GM21619 (cell line): ENCODE data around the gene HIGD2A.
A peak's percentile ranks its signal among the peaks of the same experiment; 100 is the strongest.

ENCODE experiments used
- ATAC-seq: cut with Tn5 transposase; IDR thresholded peaks from one replicate; pipeline ENCODE4 v1.9.1; 2021; ENCODE audit not compliant: unreplicated experiment

Gene HIGD2A

DNA sequence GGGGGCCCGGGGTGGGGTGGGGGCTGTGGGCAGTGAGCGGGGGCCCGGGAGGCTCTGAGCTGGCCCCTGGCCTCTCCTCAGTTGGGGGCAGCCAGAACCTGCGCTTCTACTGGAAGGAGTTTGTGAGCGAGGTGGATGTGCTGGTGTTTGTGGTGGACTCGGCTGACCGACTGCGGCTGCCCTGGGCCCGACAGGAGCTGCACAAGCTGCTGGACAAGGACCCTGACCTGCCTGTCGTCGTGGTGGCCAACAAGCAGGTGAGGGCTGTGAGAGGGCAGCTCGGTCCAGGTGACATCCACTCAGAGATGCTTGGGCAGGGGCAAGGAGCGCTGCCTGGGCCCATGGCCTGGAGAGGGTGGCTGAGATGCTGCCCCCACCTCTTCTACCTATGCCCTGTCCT is 19.8 kb upstream of the HIGD2A start:
- ATAC-seq, result no peak

DNA sequence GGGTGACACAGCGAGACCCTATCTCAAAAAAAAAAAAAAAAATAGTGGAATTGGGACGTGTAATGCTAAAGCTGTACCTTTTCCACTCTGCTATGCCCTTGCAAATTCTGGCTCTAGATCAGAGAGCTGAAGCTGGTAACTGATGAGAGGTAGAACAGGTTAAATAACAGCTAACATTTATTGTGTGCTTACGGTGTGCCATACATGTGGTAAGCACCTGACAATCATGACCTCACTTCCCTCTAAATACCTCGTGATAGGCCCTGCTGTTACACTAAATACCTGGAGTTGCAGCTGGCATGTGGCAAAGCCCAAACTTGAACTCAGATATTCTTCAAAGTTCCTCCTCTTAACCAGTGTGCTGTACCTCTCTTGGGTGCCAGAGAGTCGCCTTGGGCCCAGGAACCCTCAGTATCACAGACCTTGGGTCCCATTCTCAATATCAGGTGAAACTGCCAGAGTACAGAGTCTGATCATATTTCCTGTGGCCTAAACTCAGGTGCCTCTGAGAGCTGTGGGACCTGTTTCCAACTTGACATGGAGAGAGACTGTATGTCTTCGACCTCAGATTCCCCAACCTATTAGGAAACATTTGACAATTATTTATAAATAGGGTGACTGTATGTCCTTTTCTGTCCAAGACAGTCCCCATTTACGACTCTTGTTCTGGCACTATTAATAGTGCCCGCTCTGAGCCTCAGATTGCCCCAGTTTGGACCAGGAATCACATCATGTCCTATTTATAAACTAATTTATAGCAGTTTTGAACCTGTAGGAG is 18.4 kb upstream of the HIGD2A start:
- ATAC-seq, result no peak

DNA sequence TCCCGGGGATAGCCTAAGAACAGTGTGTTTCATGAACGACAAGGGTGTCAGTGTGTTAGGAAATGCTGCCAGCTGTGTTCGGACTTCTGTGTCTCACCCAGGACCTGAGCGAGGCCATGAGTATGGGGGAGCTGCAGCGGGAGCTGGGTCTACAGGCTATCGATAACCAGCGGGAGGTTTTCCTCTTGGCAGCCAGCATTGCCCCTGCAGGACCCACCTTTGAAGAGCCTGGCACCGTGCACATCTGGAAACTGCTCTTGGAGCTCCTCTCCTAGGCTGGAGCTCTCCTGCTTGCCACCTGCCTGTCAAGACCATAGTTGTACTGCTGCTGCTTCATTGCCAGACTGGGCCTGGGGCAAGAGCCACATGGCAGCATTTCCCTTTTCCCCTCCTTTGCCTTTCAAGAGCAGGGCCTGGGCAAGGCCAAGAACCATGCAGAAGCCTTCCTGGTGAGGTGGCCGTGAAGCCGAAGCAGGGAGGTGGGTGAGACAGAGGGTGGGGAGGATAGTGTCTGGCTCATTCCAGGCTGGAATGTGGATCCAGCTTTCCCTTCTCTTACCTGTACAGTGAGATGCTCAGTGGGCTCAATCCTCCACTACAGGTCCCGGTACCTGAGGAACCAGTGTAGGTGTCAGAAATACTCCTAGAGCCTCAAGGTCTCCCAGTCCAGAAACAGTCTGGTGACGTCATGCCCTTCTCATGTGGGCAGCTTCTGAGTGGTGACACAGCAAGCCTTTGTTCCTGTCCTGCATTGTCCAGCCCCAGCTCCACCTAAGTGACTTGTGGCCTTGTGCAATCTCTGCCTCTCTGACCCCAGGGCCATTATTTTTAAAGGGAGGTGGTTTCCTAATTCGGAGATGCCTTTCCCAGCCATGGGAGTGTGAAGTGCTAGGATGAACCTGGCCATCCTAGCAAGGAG is 16.7 kb upstream of the HIGD2A start:
- ATAC-seq, result no peak

DNA sequence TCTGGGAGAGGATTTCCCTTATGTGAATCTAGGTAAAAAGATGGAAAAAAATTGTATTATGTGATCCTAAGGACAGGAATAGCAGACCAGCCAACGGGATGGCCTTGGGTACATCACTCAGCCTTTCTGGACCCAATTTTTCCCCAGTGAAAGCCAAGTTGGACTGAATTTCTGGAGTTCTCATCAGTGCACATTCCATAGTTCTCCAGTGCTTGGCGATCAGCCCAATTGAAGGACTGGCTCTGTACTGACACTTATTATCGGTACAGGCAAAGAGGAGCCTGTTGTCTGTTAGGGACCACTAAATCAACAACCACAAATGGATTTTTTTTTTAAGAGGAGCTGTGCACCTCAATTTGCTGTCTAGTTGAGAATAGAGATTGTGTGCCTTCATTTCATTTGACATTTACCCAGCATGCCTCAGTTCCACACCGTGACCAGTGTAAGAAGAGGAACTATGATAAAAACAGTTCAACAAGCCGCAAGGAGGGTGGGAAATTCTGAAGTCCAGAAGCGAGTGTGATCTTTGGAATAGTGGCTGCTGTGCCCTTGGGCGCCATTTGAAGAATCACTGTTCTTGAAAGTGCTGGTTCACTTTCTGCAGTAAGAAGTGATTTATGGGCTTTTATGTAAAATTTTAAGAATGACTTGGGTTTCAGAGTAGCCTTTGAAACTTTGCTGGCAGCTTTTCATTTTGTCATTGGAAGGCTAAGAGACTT is 15.3 kb upstream of the HIGD2A start:
- ATAC-seq, result no peak

DNA sequence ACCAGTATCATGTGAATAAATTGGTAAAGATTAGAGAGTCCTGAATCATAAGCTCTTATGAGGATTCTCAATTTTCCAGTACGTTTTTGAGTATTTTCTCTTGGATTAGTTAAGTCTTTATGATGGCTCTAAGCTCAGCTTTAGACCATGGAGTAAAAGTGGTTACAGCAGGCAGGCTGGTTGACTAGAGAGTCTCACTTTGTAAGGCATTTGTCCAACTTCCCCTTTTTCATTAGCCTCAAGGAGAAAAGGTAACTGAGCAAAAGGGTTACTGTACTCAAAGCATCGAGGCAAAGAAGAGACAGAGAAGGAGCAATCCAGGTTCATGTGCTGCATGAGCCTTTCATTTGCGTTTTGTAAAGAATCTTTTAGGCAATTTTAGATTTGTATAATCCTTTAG is 8.7 kb upstream of the HIGD2A start:
- ATAC-seq, result no peak

DNA sequence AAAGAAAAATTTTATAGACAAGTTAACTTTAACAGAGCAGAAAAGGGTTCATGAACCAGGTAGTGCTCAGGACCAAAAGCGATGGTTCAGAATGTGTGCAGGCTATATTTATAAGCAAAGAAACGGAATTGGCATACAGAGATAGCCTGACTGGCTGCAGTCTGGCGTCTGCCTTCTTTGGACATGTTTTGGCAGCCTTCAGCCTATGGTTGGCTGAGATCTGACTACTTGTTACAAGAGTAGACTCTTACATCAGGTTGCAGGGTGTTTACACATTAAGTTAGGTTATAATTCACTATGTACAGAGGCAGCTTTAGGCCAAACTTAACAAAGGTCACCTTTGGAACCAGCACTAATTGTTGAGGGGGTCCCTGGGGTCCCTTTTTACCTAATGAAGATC is 7.1 kb upstream of the HIGD2A start:
- ATAC-seq, result no peak

DNA sequence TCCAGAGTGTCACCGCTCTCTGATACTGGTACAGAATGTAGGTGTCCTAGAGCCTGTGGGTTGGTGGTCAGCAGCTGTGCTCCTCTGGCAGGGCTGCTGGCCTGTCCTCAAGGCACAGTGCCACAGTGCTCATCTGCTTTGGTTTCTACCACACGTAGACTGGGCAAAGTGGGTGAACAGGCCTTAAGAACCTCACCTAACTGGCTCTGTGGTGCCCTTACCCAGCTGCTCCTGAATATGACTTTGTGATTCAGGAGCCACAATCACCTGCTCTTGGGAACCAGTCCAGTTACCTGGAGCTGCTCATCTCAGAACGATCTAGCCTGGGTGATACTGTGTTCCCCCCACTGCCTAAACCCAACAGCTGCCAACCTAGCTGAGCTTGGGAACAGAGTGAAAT is 6.6 kb upstream of the HIGD2A start:
- ATAC-seq, result no peak

DNA sequence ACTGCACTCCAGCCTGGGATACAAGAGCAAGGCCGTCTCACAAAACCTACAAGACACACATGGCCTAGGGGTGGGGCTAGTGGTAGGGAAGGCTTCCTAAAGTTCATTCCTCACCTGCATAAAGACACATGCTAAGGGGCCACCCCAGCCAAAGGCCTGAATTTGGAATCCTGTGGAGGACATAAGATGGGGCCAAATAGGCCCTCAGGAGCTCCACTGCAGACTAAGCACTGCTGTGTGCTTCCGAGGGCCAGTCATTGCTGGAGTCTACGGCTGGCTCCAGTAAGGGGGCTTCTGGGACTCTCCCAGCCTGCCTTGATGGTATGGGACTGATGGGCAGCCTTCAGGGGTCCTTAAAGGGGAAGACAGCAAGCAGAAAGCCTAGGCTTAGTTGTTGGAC is 5.8 kb upstream of the HIGD2A start:
- ATAC-seq, result no peak

DNA sequence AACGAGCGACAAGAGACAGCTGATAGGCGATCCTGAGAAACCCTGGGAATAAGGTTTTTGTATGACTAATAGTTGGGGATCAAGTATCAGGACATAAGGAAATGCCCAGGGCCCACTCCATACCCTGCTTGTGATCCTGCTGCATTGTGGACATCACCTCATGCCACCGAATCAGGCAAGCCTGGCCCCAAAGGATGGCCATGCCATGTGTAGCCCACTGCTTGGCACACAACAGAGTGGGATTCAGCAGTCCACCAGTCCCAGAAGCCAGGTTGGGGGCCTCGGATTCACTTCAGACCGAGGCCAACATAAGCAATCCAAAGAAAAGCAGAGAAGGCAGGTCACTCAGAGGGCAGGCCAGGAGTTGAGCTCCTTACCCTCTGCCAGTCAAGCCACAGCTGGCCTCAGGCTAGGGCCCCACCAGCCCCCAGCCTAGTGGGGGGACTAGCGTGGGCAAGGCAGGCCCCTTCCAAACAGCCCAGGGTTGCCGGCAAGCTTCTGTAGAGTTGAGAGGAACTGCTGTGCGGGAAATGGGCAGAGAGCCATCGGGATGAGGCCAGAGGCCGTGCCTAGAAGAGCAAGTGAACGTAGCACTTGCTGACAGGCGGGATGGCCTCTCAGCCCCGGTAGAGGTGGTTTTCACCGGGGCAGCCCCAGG is 5.2 kb upstream of the HIGD2A start:
- ATAC-seq, result no peak

DNA sequence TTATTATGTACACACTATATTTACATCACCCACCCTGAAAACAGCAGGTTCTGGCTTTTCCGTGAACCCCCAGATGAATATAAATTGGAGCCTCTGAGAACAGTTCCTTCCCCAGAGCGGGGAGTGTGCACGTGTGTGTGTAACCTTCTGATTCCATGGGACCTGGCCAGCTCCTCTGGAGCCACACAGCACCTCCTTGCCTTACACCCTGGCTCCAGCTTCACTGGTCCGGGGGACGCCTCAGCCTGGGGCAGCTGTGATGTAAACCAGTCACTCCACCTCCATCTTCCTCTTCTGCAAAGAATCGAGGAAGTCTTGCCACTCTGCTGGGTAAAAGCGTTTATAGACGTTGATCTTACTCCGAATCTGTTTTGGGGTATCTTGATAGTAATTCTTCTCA is 4.6 kb upstream of the HIGD2A start:
- ATAC-seq, result no peak

DNA sequence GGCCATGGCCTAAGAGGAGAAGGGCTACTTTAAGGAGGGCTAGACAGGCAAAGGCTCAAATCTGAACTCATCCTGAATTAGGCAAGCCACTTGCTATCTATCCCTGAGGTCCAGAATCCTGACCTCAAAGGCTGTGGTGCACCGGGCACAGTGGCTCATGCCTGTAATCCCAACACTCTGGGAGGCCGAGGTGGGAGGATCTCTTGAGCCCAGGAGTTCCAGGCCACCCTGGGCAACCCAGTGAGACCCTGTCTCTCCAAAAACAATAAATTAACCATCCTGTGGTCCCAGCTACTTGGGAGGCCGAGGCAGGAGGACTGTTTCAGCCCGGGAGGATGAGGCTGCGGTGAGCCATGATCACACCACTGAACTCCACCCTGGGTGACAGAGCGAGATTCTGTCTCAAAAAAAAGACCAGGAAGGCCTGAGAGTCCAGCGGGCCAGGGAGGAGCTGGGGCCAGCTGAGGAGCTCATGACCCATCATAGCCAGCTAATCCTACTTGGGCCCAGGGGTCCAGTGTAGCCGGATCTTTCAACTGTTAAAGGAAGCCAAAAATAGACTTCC is 4.1 kb upstream of the HIGD2A start:
- no peak for ATAC-seq

DNA sequence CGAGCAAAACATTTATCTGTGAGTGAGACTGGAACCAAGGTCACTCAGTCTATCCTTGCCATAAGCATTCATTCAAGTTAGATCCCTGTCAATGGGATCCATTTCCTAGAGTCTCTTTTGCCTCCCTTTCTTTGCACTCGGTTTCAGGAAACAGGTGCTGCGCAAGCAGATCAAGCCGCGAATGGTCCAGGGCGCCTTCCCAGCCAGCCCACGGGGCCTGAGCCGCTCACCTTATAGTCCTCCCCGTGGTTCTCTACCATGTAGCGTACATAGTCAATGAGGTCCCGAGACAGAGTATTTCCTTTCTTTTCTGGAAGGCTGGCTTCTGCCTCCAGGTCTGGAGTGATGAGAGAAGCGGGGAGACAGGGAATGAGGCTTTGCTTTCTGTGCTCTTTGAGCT is 3.6 kb upstream of the HIGD2A start:
- no peak for ATAC-seq

DNA sequence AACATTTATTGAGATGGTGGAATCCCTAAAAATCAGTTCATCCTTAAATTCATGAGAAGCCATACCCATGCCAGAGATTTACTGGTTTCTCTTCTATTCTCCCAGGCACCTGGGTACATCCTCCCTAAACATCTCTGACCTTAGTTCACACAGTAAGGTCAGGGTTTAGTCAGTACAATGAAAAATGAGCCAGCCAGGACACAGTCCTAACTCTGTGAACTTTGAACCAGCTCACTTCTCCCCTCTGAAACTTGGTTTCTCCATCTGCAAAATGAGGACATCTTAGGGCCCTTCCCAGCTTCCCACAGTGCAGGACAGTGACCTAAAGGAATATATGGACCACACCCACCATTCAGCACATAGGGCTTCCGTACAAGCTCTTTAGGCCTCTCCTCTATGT is 2.1 kb upstream of the HIGD2A start:
- no peak for ATAC-seq

DNA sequence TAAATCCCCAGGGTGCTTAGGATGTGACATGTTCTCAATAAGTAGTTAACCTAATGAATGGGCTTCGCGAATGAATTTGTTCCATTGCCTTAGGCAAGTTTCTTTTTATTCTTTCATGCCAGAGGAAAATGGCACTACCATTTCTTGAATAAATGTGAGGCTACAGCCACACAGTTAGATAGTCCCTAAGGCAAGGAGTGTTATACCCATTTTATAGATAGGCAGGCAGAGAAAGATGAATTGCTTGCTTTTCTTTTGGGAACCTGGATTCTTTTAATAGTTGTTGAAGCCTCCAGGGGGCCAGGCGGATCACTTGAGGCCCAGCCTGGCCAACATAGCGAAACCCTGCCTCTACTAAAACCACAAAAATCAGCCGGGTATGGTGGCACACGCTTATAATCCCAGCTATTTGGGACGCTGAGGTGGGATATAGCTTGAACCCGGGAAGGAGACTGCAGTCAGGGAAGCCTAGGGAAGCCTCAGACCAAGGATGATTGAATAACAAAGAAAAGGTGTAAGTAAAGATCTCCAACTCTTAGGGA is 1.1 kb upstream of the HIGD2A start:
- ATAC-seq, result no peak

DNA sequence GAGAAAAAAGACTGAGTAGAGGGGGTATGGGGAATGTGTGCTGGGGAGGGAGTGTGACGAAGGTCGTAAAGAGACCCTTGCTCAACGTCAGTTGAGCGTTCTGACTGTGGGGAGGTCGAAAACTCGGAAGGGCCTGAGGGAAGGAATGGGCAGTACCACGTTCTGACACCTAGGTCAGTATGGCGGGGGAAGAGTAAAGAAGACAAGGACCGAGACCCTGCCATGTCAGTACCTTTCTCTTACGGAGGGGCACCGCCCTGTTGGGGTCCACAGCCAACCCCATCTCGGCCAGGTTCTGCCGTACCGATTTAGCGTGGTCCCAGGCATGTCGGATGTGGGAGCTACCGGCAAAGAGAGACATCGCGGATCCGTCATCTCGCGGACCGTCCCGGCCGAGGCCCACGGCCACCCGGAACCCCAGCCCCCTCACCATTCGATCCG is 528 bp upstream of the HIGD2A start:
- peak; percentile 1 for ATAC-seq

DNA sequence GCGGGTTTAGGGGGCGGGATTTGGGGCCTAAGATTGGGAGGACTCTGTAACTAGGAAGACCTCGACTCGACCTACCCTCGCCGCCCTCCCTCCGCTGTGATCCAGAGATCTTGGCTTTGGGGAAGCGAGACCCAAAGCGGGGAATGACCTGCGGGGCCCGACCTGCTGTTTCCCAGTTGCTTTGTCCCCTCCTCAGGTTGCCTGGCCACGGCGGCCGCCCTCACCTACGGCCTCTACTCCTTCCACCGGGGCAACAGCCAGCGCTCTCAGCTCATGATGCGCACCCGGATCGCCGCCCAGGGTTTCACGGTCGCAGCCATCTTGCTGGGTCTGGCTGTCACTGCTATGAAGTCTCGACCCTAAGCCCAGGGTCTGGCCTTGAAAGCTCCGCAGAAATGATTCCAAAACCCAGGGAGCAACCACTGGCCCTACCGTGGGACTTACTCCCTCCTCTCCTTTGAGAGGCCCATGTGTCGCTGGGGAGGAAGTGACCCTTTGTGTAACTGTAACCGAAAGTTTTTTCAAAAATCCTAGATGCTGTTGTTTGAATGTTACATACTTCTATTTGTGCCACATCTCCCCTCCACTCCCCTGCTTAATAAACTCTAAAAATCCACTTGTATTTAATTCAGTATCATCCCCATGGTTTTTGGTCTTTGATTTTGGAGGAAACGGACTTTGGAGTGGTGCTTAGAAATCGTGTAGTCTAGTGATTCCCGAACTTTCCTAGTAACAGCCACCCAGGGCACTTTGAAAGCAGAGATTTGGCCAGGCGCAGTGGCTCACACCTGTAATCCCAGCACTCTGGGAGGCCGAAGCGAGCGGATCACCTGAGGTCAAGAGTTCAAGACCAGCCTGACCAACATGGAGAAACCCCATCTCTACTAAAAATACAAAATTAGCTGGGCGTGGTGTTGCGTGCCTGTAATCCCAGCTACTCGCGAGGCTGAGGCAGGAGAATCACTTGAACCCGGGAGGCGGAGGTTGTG is 878 bp downstream of the HIGD2A start:
- peak; percentile 28 for ATAC-seq

DNA sequence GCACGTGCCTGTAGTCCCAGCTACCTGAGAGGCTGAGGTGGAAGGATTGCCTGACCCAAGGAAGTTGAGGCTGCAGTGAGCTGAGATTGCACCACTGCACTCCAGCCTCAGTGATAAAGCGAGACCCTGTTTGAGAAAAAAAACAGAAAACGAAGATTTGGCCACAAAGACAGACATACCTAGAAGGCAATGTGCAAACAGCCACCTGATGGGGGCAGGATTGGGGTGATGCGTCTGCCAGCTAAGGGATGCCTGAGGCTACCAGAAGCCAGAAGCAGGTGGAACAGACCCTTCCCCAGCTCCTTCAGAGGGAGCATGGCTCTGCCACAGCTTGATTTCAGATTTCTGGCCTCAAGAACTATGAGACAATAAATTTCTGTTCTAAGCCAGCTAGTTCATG is 2.9 kb downstream of the HIGD2A start:
- ATAC-seq, result no peak

DNA sequence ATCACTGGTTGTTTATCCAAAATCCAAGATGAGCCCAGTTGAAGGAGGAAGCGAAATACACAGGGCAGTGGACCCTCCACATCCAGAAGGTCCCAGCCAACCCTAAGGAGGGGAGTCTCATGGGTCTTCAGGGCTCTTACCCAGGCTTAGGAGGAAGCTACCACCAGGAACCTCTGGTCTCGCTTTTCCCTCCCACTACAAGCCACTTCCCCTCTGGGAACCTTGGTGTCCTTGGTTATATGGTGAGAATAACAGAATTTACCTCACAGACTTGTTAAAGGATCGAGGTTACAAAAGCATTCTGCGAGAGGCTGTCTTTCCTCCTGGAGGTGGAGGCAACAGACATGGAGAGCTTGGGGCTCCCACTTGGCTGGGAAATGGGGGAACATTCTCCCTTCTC is 3.4 kb downstream of the HIGD2A start:
- no peak for ATAC-seq

DNA sequence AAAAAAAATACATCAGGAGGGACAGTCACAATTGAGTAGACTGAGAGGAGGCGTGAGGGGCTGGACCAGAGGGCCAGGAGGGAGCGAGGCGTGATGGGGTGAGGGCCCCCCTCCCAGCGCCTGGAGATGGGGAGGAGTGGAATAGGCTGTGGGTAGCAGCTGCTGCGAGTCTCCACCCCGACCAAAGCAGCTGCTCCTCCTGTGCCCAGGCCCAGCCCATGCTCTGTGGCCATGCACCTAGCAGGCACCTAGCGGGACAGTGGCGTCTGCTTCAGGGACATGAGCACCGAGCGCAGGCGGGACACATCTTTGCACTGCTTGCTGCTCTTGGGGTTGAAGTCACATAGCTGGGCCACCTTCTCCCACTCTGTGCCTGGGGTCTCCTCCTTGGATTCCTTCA is 4.0 kb downstream of the HIGD2A start:
- ATAC-seq, result no peak
